ENCODE measurements around the gene TP73.

- TF ChIP-seq POLR2A (IDR thresholded peaks at IDR 0.05; ENCODE audit: low read length) (no peak), GATA1 (IDR thresholded peaks at IDR 0.05; ENCODE audit: low read depth, low read length) (no peak)
Observed at GRCh38 chr1:3762873-3763228, 110.5 kb downstream of the TP73 start.
